SK-N-SH treated with all-trans-retinoic acid at 6 μM for 48 hours (cell line): Measurements from ENCODE around the gene OR51E2.

Experiments
- ATAC-seq: fragments of 200-7000 bp; cut with Tn5 transposase; 3 replicates; pipeline ENCODE4 v1.9.1; 2020; ENCODE audit warnings: mild to moderate bottlenecking, moderate library complexity
- ARNTL ChIP-seq: fragments of 450-650 bp; formaldehyde crosslinking; IDR thresholded peaks from 2 replicates; pipeline ENCODE4 v1.5.0; 2020; ENCODE audit warnings: low read depth, mild to moderate bottlenecking, moderate library complexity, borderline replicate concordance
- CREB5 ChIP-seq: fragments of 250-450 bp; sonication (Bioruptor Pico); IDR thresholded peaks from 2 replicates; pipeline ENCODE4 v1.5.1; 2020; ENCODE audit warnings: low read depth, mild to moderate bottlenecking, moderate library complexity
- CSDC2 ChIP-seq: fragments of 250-450 bp; sonication (Bioruptor Pico); IDR thresholded peaks from 2 replicates; pipeline ENCODE4 v1.5.0; 2020; ENCODE audit warnings: mild to moderate bottlenecking, moderate library complexity
- CSRNP3 ChIP-seq: fragments of 250-450 bp; sonication (Bioruptor Pico); IDR thresholded peaks from 2 replicates; pipeline ENCODE4 v1.5.1; 2021; ENCODE audit warnings: mild to moderate bottlenecking, moderate library complexity
- GLIS3 ChIP-seq: fragments of 250-450 bp; sonication (Bioruptor Pico); IDR thresholded peaks from 2 replicates; pipeline ENCODE4 v1.5.0; 2020; ENCODE audit warnings: mild to moderate bottlenecking, moderate library complexity
- OSR1 ChIP-seq: fragments of 250-450 bp; sonication (Bioruptor Pico); IDR thresholded peaks from 2 replicates; pipeline ENCODE4 v1.8.0; 2022; ENCODE audit warnings: moderate library complexity, mild to moderate bottlenecking, inconsistent platforms
- PATZ1 ChIP-seq: fragments of 250-450 bp; sonication (Bioruptor Pico); IDR thresholded peaks from 2 replicates; pipeline ENCODE4 v1.8.0; 2020; ENCODE audit warnings: mild to moderate bottlenecking, moderate library complexity, borderline replicate concordance
- POU6F1 ChIP-seq: fragments of 250-450 bp; sonication (Bioruptor Pico); IDR thresholded peaks from 2 replicates; pipeline ENCODE4 v1.8.0; 2021; ENCODE audit warnings: low read depth, mild to moderate bottlenecking, moderate library complexity, borderline replicate concordance
- RARB ChIP-seq: fragments of 250-450 bp; sonication (Bioruptor Pico); IDR thresholded peaks from 2 replicates; pipeline ENCODE4 v1.8.0; 2021; ENCODE audit warnings: mild to moderate bottlenecking, moderate library complexity
- SNAI2 ChIP-seq: fragments of 250-450 bp; sonication (Bioruptor Pico); IDR thresholded peaks from 2 replicates; pipeline ENCODE4 v1.5.0; 2020; ENCODE audit warnings: mild to moderate bottlenecking, moderate library complexity
- TCF4 ChIP-seq: fragments of 250-450 bp; sonication (Bioruptor Pico); IDR thresholded peaks from 2 replicates; pipeline ENCODE4 v1.8.0; 2021; ENCODE audit warnings: mild to moderate bottlenecking, moderate library complexity, borderline replicate concordance
- TOX ChIP-seq: fragments of 250-450 bp; sonication (Bioruptor Pico); IDR thresholded peaks from 2 replicates; pipeline ENCODE4 v1.8.0; 2021; ENCODE audit warnings: mild to moderate bottlenecking, moderate library complexity, borderline replicate concordance
- ZC3H10 ChIP-seq: fragments of 250-450 bp; sonication (Bioruptor Pico); IDR thresholded peaks from 2 replicates; pipeline ENCODE4 v1.5.1; 2021; ENCODE audit warnings: mild to moderate bottlenecking, moderate library complexity
- ZFP3 ChIP-seq: fragments of 250-450 bp; sonication (Bioruptor Pico); IDR thresholded peaks from 2 replicates; pipeline ENCODE4 v1.5.0; 2020; ENCODE audit warnings: mild to moderate bottlenecking, moderate library complexity
- ZFP30 ChIP-seq: fragments of 450-650 bp; formaldehyde crosslinking; IDR thresholded peaks from 2 replicates; pipeline ENCODE4 v1.5.0; 2022; ENCODE audit warnings: mild to moderate bottlenecking, moderate library complexity
- ZNF565 ChIP-seq: fragments of 450-650 bp; formaldehyde crosslinking; conservative IDR thresholded peaks from 2 replicates; pipeline ENCODE4 v1.5.0; 2020; ENCODE audit warnings: low read depth, mild to moderate bottlenecking, moderate library complexity
- ZNF70 ChIP-seq: fragments of 450-650 bp; formaldehyde crosslinking; IDR thresholded peaks from 2 replicates; pipeline ENCODE4 v1.5.0; 2020; ENCODE audit warnings: mild to moderate bottlenecking, moderate library complexity
- ZNF8 ChIP-seq: fragments of 450-650 bp; formaldehyde crosslinking; IDR thresholded peaks from 2 replicates; pipeline ENCODE4 v1.5.0; 2020; ENCODE audit warnings: mild to moderate bottlenecking, moderate library complexity

OR51E2 gene

GRCh38 chr11:4664183-4664582 is 33.5 kb downstream of the OR51E2 start (continued):
- TF ChIP-seq OSR1 (CRISPR knock-in tag) = no peak
- TF ChIP-seq ARNTL (CRISPR knock-in tag) = no peak
- TF ChIP-seq, all 23 proteins: peak for 0

GRCh38 chr11:4662876-4663275 is 34.8 kb downstream of the OR51E2 start:
- no peak for ATAC-seq
- TF ChIP-seq RARB (no peak), OSR1 (CRISPR knock-in tag) (no peak)
- TF ChIP-seq, all 23 proteins: peak for 0

GRCh38 chr11:4658629-4659445 is 38.8 kb downstream of the OR51E2 start:
- no peak for TF ChIP-seq GLIS3 (CRISPR knock-in tag)
- no peak for ATAC-seq

GRCh38 chr11:4654635-4655369 is 42.9 kb downstream of the OR51E2 start:
- TF ChIP-seq ZFP30 (no peak), TOX (CRISPR knock-in tag) (no peak), POU6F1 (CRISPR knock-in tag) (no peak), ZC3H10 (CRISPR knock-in tag) (no peak), ZNF565 (CRISPR knock-in tag) (no peak), OSR1 (CRISPR knock-in tag) (no peak), CSRNP3 (CRISPR knock-in tag) (no peak), ZNF8 (CRISPR knock-in tag) (no peak), CREB5 (CRISPR knock-in tag) (no peak), TCF4 (CRISPR knock-in tag) (no peak), CSDC2 (no peak), SNAI2 (CRISPR knock-in tag) (no peak), ZNF70 (CRISPR knock-in tag) (no peak), GLIS3 (CRISPR knock-in tag) (no peak)
- TF ChIP-seq, all 23 proteins: peak for 0
- no peak for ATAC-seq

- no peak for TF ChIP-seq TCF4 (CRISPR knock-in tag)
- no peak for TF ChIP-seq ZC3H10 (CRISPR knock-in tag)
- no peak for TF ChIP-seq ARNTL (CRISPR knock-in tag)
- TF ChIP-seq ZNF8 (CRISPR knock-in tag) = no peak
- TF ChIP-seq ZFP3 (CRISPR knock-in tag) = no peak
- TF ChIP-seq PATZ1 (CRISPR knock-in tag) = no peak
- no peak for TF ChIP-seq SNAI2 (CRISPR knock-in tag)
- TF ChIP-seq CSDC2 = no peak
- ATAC-seq = no peak; the same call in 2 of the 3 replicates
Observed at GRCh38 chr11:4647766-4648165, 49.9 kb downstream of the OR51E2 start.
